NCI-H2107 treated with DMSO at 0.1 percent for 48 hours (cell line): ENCODE measurements around the gene PTPRC.
A peak's percentile ranks its signal among the peaks of the same experiment; 100 is the strongest.
"Not testable (repeated sequence)": the region's sequence is repeated elsewhere in the genome, so short reads cannot be mapped to it uniquely, and the experiment has no call there.

Experiments used
- DNase-seq: peaks from one replicate; lab custom pipeline; 2025; ENCODE audit not compliant: unreplicated experiment; lab: John Stamatoyannopoulos, UW

Gene PTPRC

GRCh38 chr1:198638894-198639635 lies at the start of gene PTPRC:
Gene PTPRC, plus strand, starts transcription at chr1:198639040. Its CDS starts 229 bp downstream, at chr1:198639269.
- DNase-seq, result no peak

GRCh38 chr1:198590454-198590853 lies 48.4 kb upstream of the PTPRC start:
- no peak for DNase-seq

GRCh38 chr1:198595765-198596164 lies 43.1 kb upstream of the PTPRC start:
- no peak for DNase-seq

- DNase-seq, result no peak
Measured at GRCh38 chr1:198597690-198598430, 41.0 kb upstream of the PTPRC start.

- peak; percentile 76 for DNase-seq
Measured at GRCh38 chr1:198598796-198599321, 40.0 kb upstream of the PTPRC start.

GRCh38 chr1:198599749-198600148 lies 39.1 kb upstream of the PTPRC start:
- no peak for DNase-seq

- no peak for DNase-seq
Measured at GRCh38 chr1:198600906-198601305, 37.9 kb upstream of the PTPRC start.

- not testable (repeated sequence) for DNase-seq
Measured at GRCh38 chr1:198601310-198601709, 37.5 kb upstream of the PTPRC start.

GRCh38 chr1:198601936-198602889 lies 36.6 kb upstream of the PTPRC start:
- no peak for DNase-seq

- no peak for DNase-seq
Measured at GRCh38 chr1:198604975-198605374, 33.9 kb upstream of the PTPRC start.

GRCh38 chr1:198605406-198605805 lies 33.4 kb upstream of the PTPRC start:
- no peak for DNase-seq

GRCh38 chr1:198606020-198606438 lies 32.8 kb upstream of the PTPRC start:
- DNase-seq, result no peak

- DNase-seq, result no peak
Measured at GRCh38 chr1:198607714-198608113, 31.1 kb upstream of the PTPRC start.

- DNase-seq, result no peak
Measured at GRCh38 chr1:198610362-198610761, 28.5 kb upstream of the PTPRC start.

- no peak for DNase-seq
Measured at GRCh38 chr1:198611219-198611618, 27.6 kb upstream of the PTPRC start.

GRCh38 chr1:198612471-198613260 lies 26.2 kb upstream of the PTPRC start:
- no peak for DNase-seq

- no peak for DNase-seq
Measured at GRCh38 chr1:198617406-198617805, 21.4 kb upstream of the PTPRC start.

GRCh38 chr1:198619375-198620140 lies 19.3 kb upstream of the PTPRC start:
- DNase-seq, result no peak

- no peak for DNase-seq
Measured at GRCh38 chr1:198620218-198620617, 18.6 kb upstream of the PTPRC start.
